OCI-LY1 (cell line): ENCODE measurements around the gene FBLN2.

Source experiments
- CTCF ChIP-seq: fragments of 200-600 bp; sonication (generic), shearing (Covaris generic); IDR thresholded peaks from 2 replicates; pipeline ENCODE4 v1.5.1; 2017; ENCODE audit warnings: mild to moderate bottlenecking, antibody characterized with exemption, low read length, moderate library complexity, mixed read lengths
- EZH2 ChIP-seq: fragments of 200-600 bp; sonication (generic), shearing (Covaris generic); IDR thresholded peaks from 2 replicates; pipeline ENCODE4 v1.8.0; 2017; ENCODE audit warnings: borderline replicate concordance, mixed run types, mild to moderate bottlenecking, antibody characterized with exemption, low read length, moderate library complexity, mixed read lengths

GRCh38 chr3:13610006-13610570 lies 61.2 kb downstream of the FBLN2 start:
- TF ChIP-seq CTCF (no peak), EZH2 (no peak)
